ENCODE results near the gene GPR35. TPM values are rescaled to one million over a fixed set of nuclear protein-coding genes. Genes with fewer than 3 reads are reported as not detected.
A peak's percentile ranks its signal among the peaks of the same experiment; 100 is the strongest.

Gene GPR35
- total and polyA plus RNA-seq, 5 donors, result 0.53 to 1.4 (median 0.84) TPM

DNA sequence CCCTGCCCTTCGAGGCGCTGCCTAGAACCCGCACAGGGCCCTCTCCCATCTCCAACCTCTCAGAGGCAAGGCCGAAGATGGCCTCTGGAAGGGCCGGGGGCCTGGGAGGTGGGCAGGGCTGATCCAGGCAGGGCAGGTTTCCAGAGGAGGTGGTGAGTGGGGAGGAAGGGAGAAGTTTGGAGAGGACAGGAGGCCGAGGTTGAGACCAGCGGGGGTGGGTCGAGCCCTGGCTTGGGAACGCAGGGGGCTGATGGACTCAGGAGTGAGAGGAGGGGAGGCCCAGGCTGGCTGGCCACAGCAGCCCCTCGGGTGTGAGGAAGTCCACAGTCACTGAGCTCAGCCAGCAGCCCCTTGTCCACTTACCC is 28.2 kb upstream of the GPR35 start:
- no peak overlapping the region for H3K27ac ChIP-seq (ENCODE audit: low read length)
- no peaks in the 10 kb centered on the region for H3K9me3 ChIP-seq (ENCODE audit: control insufficient read depth, low read length)
- intact Hi-C loops (cut with DNase I), result no loop called here
- DNase-seq (peak in 2 of 3 donors; percentile 11 to 60), ATAC-seq (no peak)
- WGBS, result 68% methylated on average over 10 of the region's 10 CpGs
- no peaks in the 10 kb centered on the region for H3K27me3 ChIP-seq (ENCODE audit: control insufficient read depth, insufficient read depth)
- no peak overlapping the region for H3K4me3 ChIP-seq (ENCODE audit: low read length)
- H3K4me1 ChIP-seq (ENCODE audit: control insufficient read depth, insufficient read depth, low read length), result no peaks in the 10 kb centered on the region

DNA sequence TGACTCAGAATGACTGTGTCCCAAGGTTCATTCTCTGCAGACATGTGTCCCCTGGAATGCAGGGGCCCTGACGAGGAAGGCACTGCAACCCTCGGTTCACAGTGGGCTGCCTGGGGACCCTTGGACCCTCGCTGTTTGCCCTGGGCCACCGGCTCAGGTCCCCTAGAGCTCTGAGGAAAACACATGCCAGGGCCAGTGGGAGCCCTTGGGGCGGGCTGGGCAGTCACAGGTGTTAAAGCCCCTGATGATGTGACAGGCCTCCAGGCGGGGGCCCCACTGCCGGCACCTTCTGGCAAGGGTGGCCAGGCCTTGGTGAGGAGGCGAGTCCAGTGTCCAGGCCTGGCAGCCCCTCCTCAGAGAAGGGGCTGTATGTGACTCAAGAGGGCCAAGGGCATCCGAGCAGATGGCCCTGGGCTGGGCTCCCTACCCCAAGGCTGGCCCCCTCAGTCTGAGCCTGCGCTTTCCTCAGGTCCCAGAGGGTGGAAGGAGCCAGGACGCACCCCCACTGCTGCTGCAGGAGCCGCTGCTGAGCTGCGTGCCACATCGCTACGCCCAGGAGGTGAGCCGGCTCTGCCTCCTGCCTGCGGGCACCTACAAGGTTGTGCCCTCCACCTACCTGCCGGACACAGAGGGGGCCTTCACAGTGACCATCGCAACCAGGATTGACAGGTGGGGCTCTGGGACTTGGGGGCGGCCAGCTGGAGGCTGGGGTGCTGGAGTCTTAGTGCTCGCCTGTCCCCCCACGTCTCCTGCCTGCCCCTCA is 27.7 kb upstream of the GPR35 start:
- intact Hi-C loops (cut with DNase I), result no loop called here
- no peak overlapping the region for H3K4me3 ChIP-seq (ENCODE audit: low read length)
- ATAC-seq, result no peak

DNA sequence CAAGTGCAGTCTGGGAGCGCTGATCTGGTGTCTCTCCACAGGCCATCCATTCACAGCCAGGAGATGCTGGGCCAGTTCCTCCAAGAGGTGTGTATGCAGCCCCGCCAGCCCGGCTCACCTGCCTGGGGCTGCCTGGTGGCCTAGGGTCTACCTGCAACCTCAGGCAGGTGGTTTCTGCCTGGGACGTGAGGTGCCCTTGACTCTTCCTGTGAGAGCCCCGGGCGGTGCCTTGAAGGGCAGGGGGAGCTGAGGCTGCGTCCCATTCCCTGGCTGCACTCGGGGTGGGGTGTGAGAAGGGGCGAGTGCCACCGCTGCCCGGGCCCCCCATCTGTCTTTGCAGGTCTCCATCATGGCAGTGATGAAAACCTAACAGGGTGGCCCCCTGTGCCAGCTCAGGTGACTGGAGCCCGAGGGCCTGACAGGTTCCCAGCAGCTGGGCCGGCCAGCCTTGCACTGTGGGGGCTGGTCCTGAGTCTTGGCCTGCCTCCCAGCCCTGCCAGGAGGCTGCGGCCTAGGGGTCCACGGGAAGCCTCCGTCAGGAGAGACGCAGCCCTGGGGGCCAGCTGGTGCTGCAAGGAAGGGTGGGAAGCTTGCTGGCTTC is 26.9 kb upstream of the GPR35 start:
- DNase-seq, result peak in 2 of 3 donors; percentile 47 to 60
- Histone ChIP-seq H3K4me1 (ENCODE audit: control insufficient read depth, insufficient read depth, low read length) (no peaks in the 10 kb centered on the region), H3K27ac (ENCODE audit: low read length) (no peak overlapping the region), H3K9me3 (ENCODE audit: control insufficient read depth, low read length) (no peaks in the 10 kb centered on the region), H3K4me3 (ENCODE audit: low read length) (no peak overlapping the region), H3K27me3 (ENCODE audit: control insufficient read depth, insufficient read depth) (no peaks in the 10 kb centered on the region)
- ATAC-seq, result no peak
- 91% methylated on average over 17 of the region's 17 CpGs for WGBS
- intact Hi-C loops (cut with DNase I), result no loop called here

More for the DNA sequence above, 27.7 kb upstream of the GPR35 start:
- Histone ChIP-seq H3K27ac (ENCODE audit: low read length) (no peak overlapping the region), H3K4me1 (ENCODE audit: control insufficient read depth, insufficient read depth, low read length) (no peaks in the 10 kb centered on the region), H3K9me3 (ENCODE audit: control insufficient read depth, low read length) (no peaks in the 10 kb centered on the region), H3K27me3 (ENCODE audit: control insufficient read depth, insufficient read depth) (no peaks in the 10 kb centered on the region)
- DNase-seq, result peak in 1 of 3 donors; percentile 49
- 88% methylated on average over 22 of the region's 22 CpGs for WGBS

DNA sequence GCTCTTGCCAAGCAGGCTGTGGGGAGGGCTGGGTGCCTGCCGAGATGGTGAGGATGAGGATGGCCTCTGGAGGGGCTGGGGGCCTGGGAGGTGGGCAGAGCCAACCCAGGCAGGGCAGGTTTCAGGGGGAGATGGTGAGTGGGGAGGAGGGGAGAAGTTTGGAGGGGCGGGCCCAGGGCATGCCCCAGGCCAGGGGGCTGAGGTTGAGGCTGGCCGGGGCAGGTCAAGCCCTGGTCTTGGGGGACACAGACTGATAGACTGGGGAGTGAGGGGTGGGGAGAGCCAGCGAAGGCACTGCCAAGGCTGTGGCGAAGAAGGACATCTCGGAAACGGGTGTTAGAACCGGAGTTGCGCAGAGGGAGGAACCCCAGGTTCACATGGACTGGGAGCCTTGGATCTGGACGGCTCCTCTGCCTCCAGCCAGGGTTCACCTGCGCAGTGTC is 26.1 kb upstream of the GPR35 start:
- ATAC-seq (no peak), DNase-seq (peak in 1 of 3 donors; percentile 27)
- H3K4me1 ChIP-seq (ENCODE audit: control insufficient read depth, insufficient read depth, low read length), result no peaks in the 10 kb centered on the region
- no peaks in the 10 kb centered on the region for H3K27me3 ChIP-seq (ENCODE audit: control insufficient read depth, insufficient read depth)
- H3K9me3 ChIP-seq (ENCODE audit: control insufficient read depth, low read length), result no peaks in the 10 kb centered on the region
- no peak overlapping the region for H3K27ac ChIP-seq (ENCODE audit: low read length)
- intact Hi-C loops (cut with DNase I), result no loop called here
- no peak overlapping the region for H3K4me3 ChIP-seq (ENCODE audit: low read length)
- 96% methylated on average over 11 of the region's 11 CpGs for WGBS

DNA sequence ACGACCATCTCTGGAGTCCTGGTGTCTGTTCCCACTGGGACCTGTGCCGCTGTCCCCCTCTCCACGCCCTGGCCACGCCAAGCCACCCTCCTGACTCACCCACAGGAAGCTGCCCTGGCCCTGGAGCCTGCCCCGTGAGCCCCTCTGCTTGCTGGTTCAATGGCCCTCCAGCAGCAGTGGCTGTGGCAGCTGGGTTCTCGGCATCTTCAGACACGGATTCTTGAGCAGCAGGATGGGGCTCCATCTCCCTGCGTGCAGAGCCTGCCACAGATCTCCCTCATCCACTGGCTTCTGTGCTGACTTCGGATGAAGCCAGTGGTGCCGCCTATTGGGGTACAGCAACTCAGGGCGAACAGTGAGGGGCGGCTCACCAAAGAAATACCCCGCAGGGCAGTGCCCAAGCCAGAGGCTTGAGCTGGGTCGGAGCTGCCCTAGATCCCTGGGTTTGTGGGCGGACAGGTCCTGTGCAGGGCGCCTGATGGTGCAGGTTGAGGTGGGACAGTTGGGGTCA is 24.8 kb upstream of the GPR35 start:
- H3K27ac ChIP-seq (ENCODE audit: low read length), result no peak overlapping the region

DNA sequence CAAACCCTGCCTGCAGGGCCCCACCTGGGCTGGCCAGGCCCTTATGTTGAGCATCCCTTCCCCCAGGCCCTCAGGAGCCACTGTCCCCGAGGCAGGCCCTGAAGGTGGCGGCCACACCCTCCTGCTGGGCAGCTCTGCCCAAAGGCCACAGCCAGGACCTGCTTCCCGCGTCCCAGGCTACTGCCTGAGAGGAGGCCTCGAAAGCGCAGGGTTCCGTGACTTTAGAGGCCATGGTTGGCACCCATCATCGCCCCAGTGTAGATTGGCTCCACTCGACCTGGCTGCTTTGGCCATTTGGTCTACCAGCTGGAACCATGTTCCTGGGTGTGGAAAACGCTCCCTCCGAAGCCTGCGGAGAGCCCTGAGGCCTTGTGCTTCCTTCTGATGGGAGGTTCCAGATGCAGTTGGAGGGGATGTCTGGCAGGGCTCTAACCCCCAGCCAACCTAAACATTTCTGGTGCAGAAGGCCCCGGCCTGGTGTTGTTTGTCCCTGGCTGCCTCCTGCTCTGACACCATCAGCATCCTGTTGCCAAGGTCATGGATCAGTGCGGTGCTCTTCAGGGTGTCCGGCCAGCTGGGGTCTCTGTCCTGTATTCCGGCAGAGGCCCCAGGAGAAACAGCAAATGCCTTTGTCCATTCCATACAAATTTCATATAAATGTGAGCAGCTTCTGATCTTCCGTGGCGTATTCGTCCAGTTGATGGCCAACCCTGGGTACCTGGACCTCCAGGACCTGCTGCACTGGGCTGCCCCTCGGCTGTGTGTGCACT is 24.0 kb upstream of the GPR35 start:
- H3K27ac ChIP-seq (ENCODE audit: low read length), result no peak overlapping the region
- ATAC-seq (no peak), DNase-seq (peak in 1 of 3 donors; percentile 57)
- no peaks in the 10 kb centered on the region for H3K27me3 ChIP-seq (ENCODE audit: control insufficient read depth, insufficient read depth)
- 74% methylated on average over 20 of the region's 20 CpGs for WGBS
- intact Hi-C loops (cut with DNase I), result no loop called here
- no peaks in the 10 kb centered on the region for H3K9me3 ChIP-seq (ENCODE audit: control insufficient read depth, low read length)
- no peaks in the 10 kb centered on the region for H3K4me1 ChIP-seq (ENCODE audit: control insufficient read depth, insufficient read depth, low read length)
- H3K4me3 ChIP-seq (ENCODE audit: low read length), result no peak overlapping the region

More for the DNA sequence above, 24.8 kb upstream of the GPR35 start:
- ATAC-seq (no peak), DNase-seq (peak in 2 of 3 donors; percentile 14 to 50)
- Histone ChIP-seq H3K9me3 (ENCODE audit: control insufficient read depth, low read length) (no peaks in the 10 kb centered on the region), H3K4me1 (ENCODE audit: control insufficient read depth, insufficient read depth, low read length) (no peaks in the 10 kb centered on the region), H3K27me3 (ENCODE audit: control insufficient read depth, insufficient read depth) (no peaks in the 10 kb centered on the region), H3K4me3 (ENCODE audit: low read length) (no peak overlapping the region)
- 93% methylated on average over 16 of the region's 16 CpGs for WGBS
- intact Hi-C loops (cut with DNase I), result no loop called here

DNA sequence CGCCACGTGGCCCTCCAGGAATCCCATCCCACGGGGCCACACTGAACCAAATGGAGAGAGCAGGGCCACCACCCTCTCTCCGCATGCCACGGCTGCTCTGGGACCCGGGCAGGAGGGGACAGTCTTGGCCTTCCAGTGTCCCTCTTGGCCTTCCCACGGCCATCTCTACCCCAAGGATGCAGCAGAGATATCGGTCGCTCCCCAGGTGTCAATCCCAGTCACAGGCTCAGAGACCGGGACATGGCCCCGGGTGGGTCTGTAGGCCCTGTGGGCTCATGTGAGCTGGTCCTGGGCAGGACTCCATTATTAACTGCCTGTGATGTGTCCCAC is 23.5 kb upstream of the GPR35 start:
- Histone ChIP-seq H3K4me1 (ENCODE audit: control insufficient read depth, insufficient read depth, low read length) (no peaks in the 10 kb centered on the region), H3K27me3 (ENCODE audit: control insufficient read depth, insufficient read depth) (no peaks in the 10 kb centered on the region), H3K4me3 (ENCODE audit: low read length) (no peak overlapping the region), H3K27ac (ENCODE audit: low read length) (no peak overlapping the region), H3K9me3 (ENCODE audit: control insufficient read depth, low read length) (no peaks in the 10 kb centered on the region)
- intact Hi-C loops (cut with DNase I), result no loop called here
- DNase-seq, result peak in 1 of 3 donors; percentile 20
- 90% methylated on average over 11 of the region's 11 CpGs for WGBS
- no peak for ATAC-seq

DNA sequence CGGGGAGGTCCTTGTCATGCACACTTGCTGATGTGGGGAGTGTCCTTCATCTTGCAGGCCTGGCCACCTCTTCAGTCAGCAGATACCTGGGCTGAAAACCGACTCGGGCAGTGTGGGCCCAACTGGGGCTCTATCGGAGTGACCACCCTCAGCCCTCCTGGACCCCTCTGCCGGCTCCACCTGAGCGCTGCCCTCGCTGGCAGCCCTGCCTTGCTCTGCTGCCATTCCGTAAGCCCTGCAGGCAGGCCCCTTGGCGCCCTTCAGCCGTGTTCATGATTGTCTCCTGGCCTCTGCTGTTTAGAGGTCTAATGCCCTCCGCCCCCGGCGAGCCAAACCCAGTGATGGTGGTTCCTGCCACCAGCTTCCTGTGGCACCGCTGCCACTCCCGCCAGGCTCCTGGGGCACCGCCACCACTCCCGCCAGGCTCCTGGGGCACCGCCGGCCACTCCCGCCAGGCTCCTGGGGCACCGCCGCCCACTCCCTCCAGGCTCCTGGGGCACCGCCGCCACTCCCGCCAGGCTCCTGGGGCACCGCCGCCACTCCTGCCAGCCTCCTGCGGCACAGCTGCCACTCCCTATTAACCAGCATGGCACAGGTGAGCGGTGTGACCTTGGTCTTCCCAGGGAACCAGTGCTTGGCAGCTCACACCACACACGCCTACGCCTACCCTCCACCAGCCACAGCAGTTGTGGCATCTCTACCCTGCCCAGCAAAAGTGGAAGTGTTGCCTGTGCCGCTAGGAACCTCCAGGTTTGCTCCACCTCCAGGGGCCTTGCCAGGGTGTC is 22.8 kb upstream of the GPR35 start:
- Histone ChIP-seq H3K4me1 (ENCODE audit: control insufficient read depth, insufficient read depth, low read length) (no peaks in the 10 kb centered on the region), H3K4me3 (ENCODE audit: low read length) (no peak overlapping the region), H3K9me3 (ENCODE audit: control insufficient read depth, low read length) (no peaks in the 10 kb centered on the region), H3K27ac (ENCODE audit: low read length) (no peak overlapping the region), H3K27me3 (ENCODE audit: control insufficient read depth, insufficient read depth) (no peaks in the 10 kb centered on the region)
- ATAC-seq, result no peak
- intact Hi-C loops (cut with DNase I), result no loop called here
- WGBS, result 92% methylated on average over 32 of the region's 32 CpGs
- peak in 2 of 3 donors; percentile 45 to 58 for DNase-seq

DNA sequence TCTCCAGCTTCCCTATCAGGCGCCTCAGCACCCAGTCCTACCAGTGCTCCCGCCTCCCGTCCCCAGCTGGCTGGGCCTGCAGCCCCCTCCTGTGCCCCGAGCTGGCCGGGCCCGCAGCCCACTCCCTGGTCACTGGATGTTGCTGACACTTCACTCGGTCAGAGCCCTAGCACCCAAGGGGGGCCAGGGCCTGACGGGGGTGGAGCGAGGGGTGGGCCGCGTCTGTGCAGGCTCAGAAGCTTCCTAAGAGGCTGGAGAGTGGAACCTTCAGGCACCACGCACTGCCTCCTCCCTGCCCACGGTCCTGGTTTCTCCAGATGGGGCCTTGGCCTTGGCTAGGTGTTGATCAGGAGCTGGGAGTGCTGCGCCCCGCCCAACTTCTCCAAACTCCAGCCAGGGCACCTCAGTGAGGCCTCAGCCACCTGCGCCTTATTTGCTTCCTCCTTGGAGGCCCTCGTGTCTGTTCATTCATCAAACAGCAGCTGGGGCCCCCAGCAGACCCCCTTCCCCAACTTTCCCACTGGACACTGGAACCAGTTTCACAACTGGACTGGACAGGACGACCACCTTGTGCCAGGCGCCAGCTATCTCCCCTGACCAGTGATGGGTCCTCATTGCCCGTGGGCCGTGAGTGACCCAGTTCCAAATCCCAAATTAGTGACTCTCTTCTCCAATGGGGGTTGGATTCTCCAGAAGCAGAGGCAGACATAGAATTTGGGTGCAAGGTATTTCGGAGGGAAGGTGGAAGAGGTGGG is 22.0 kb upstream of the GPR35 start:
- intact Hi-C loops (cut with DNase I), result no loop called here
- H3K27me3 ChIP-seq (ENCODE audit: control insufficient read depth, insufficient read depth), result no peaks in the 10 kb centered on the region
- H3K4me3 ChIP-seq (ENCODE audit: low read length), result no peak overlapping the region
- no peaks in the 10 kb centered on the region for H3K9me3 ChIP-seq (ENCODE audit: control insufficient read depth, low read length)
- DNase-seq (peak in 1 of 3 donors; percentile 38), ATAC-seq (no peak)
- 90% methylated on average over 22 of the region's 22 CpGs for WGBS
- H3K4me1 ChIP-seq (ENCODE audit: control insufficient read depth, insufficient read depth, low read length), result no peaks in the 10 kb centered on the region
- H3K27ac ChIP-seq (ENCODE audit: low read length), result no peak overlapping the region

DNA sequence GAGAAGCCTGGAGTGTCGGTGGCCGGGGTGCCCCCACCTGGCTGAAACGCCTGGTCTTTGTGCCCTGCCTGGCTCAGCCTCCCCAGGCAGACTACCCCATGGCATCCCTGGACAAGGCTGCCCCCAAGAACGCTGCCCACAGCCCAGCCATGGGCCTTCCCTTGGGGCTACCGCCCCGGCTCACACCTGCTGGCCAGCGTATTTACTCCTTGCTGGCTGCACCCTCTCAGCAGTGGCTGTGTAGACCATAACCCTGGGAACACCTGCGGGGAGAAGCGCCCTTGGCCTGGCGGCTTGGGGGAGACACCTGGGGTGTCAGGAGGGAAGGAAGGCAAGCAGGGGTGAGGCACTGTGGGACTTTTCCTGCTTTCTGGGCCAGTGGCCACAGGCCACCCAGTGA is 21.4 kb upstream of the GPR35 start:
- Histone ChIP-seq H3K4me3 (ENCODE audit: low read length) (no peak overlapping the region), H3K27me3 (ENCODE audit: control insufficient read depth, insufficient read depth) (no peaks in the 10 kb centered on the region), H3K27ac (ENCODE audit: low read length) (no peak overlapping the region), H3K9me3 (ENCODE audit: control insufficient read depth, low read length) (no peaks in the 10 kb centered on the region), H3K4me1 (ENCODE audit: control insufficient read depth, insufficient read depth, low read length) (no peaks in the 10 kb centered on the region)
- WGBS, result 90% methylated on average over 10 of the region's 10 CpGs
- DNase-seq (peak in 2 of 3 donors; percentile 52 to 56), ATAC-seq (peak; percentile 4 to 5)
- intact Hi-C loops (cut with DNase I), result no loop called here
